Stomach (tissue), 4 donors: ENCODE data around the gene DSG4.

Experiments used
- CTCF ChIP-seq, 7 experiments: fragments of 450-650 bp in 4 of 7; fragments of 200-600 bp in 3 of 7; sonication (generic) in 3 of 7; IDR thresholded peaks; one replicate each; pipeline ENCODE4 v1.5.1; 2016 to 2019; ENCODE audit warnings: antibody characterized with exemption in 7 of 7, control low read depth in 2 of 7, mild to moderate bottlenecking in 1 of 7
- EP300 ChIP-seq: sonication (generic); formaldehyde crosslinking; IDR thresholded peaks from one replicate; pipeline ENCODE4 v1.6.1; 2017; ENCODE audit warnings: antibody characterized with exemption
- POLR2A ChIP-seq, 4 donors: fragments of 450-650 bp; IDR thresholded peaks; one replicate each; pipeline ENCODE4 v1.6.1; 2016; ENCODE audit warnings: antibody characterized with exemption in 4 of 4, control low read depth in 2 of 4, mild to moderate bottlenecking in 1 of 4, moderate library complexity in 1 of 4
- POLR2AphosphoS5 ChIP-seq, 3 donors: sonication (generic); formaldehyde crosslinking; IDR thresholded peaks; one replicate each; pipeline ENCODE4 v1.6.1; 2016; ENCODE audit warnings: antibody characterized with exemption in 3 of 3

GRCh38 chr18:31432316-31432715 lies 55.7 kb downstream of the DSG4 start:
- TF ChIP-seq CTCF (IDR thresholded peaks at IDR 0.05) = no peak
- TF ChIP-seq EP300 = no peak
- no peak for TF ChIP-seq POLR2AphosphoS5 (IDR thresholded peaks at IDR 0.05)
- TF ChIP-seq POLR2A (IDR thresholded peaks at IDR 0.05) = no peak
